ENCODE data around the gene LSP1. TPM values are rescaled to one million over a fixed set of nuclear protein-coding genes. Genes with fewer than 3 reads are reported as not detected.

LSP1 gene
- total and polyA plus RNA-seq, 12 donors: 4.0 to 1,341 (median 278) TPM

- Histone ChIP-seq H3K27me3 (no peaks in the 10 kb centered on the region), H3K4me3 (peak overlapping the region in 3 of 4 donors; percentile 25 to 60 (median 32)), H3K36me3 (replicated peaks in 1 of 2) (no peaks in the 10 kb centered on the region), H3K4me1 (replicated peaks in 1 of 2) (peaks cover 23 to 45% of the 10 kb centered on the region in 2 donors), H3K9me3 (replicated peaks in 1 of 3) (no peaks in the 10 kb centered on the region), H3K27ac (peak overlapping the region; percentile 71 to 97 (median 88))
- WGBS, 4 donors: 26 to 42% (median 32%) methylated on average over 23 to 50 of the region's 50 CpGs
- DNase-seq: peak in 5 of 7 donors; percentile 79 to 88 (median 83)
- TF ChIP-seq CTCF (IDR thresholded peaks at IDR 0.05) (no peak), POLR2A (IDR thresholded peaks at IDR 0.05) (peak; percentile 16 to 61)
- intact Hi-C loops (cut with DNase I): no loop called here
Measured at GRCh38 chr11:1870721-1871466, 18.0 kb downstream of the LSP1 start.

GRCh38 chr11:1871531-1871930, 18.6 kb downstream of the LSP1 start:
- peaks cover 29 to 45% of the 10 kb centered on the region in 2 donors for H3K4me1 ChIP-seq (replicated peaks in 1 of 2)
- no peak for TF ChIP-seq POLR2A (IDR thresholded peaks at IDR 0.05)
- TF ChIP-seq CTCF (IDR thresholded peaks at IDR 0.05): no peak
- no peaks in the 10 kb centered on the region for H3K27me3 ChIP-seq
- H3K27ac ChIP-seq: peak overlapping the region; percentile 71 to 97 (median 88)
- 41 to 53% (median 43%) methylated on average over 5 to 15 of the region's 15 CpGs; no CpG with 5 or more reads in 1 of the 4 donors for WGBS, 4 donors
- no peaks in the 10 kb centered on the region for H3K9me3 ChIP-seq (replicated peaks in 1 of 3)
- intact Hi-C loops (cut with DNase I): no loop called here
- H3K36me3 ChIP-seq (replicated peaks in 1 of 2): no peaks in the 10 kb centered on the region
- peak overlapping the region in 3 of 4 donors; percentile 11 to 60 (median 19) for H3K4me3 ChIP-seq
- DNase-seq: peak in 3 of 7 donors; percentile 3 to 55 (median 23)

GRCh38 chr11:1872267-1872985, 19.5 kb downstream of the LSP1 start:
- Histone ChIP-seq H3K4me1 (replicated peaks in 1 of 2) (peaks cover 38 to 39% of the 10 kb centered on the region in 2 donors), H3K27ac (peak overlapping the region in 3 of 5 donors; percentile 64 to 97 (median 93))
- WGBS, 4 donors: 40 to 52% (median 44%) methylated on average over 8 to 25 of the region's 25 CpGs

More at GRCh38 chr11:1872267-1872985, 19.5 kb downstream of the LSP1 start:
- peak in 5 of 7 donors; percentile 13 to 57 (median 45) for DNase-seq
- intact Hi-C loops (cut with DNase I): no loop called here
- Histone ChIP-seq H3K36me3 (replicated peaks in 1 of 2) (no peaks in the 10 kb centered on the region), H3K9me3 (replicated peaks in 1 of 3) (no peaks in the 10 kb centered on the region), H3K4me3 (peak overlapping the region in 1 of 4 donors; percentile 60), H3K27me3 (no peaks in the 10 kb centered on the region)
- TF ChIP-seq POLR2A (IDR thresholded peaks at IDR 0.05) (no peak), CTCF (IDR thresholded peaks at IDR 0.05) (no peak)

All from adrenal gland (tissue), 12 donors.